ENCODE data around the gene MAN1A2. TPM values are rescaled to one million over a fixed set of nuclear protein-coding genes. Genes with fewer than 3 reads are reported as not detected.
A peak's percentile ranks its signal among the peaks of the same experiment; 100 is the strongest.
"Not testable (repeated sequence)": the region's sequence is repeated elsewhere in the genome, so short reads cannot be mapped to it uniquely, and the experiment has no call there.

The MAN1A2 gene
- total RNA-seq, 2 experiments from 2014 or later = 28.8 to 30.2 TPM

GRCh38 chr1:117342397-117342796 lies 24.9 kb upstream of the MAN1A2 start:
- Mint-ChIP-seq H3K9me3 (ENCODE audit: low read depth) (peaks cover 2% of the 10 kb centered on the region), H3K27me3 (no peaks in the 10 kb centered on the region), H3K4me1 (peaks cover 16% of the 10 kb centered on the region), H3K27ac (no peak overlapping the region), H3K36me3 (no peaks in the 10 kb centered on the region), H3K4me3 (no peak overlapping the region)
- no peak for DNase-seq
- no peak for ATAC-seq
- CTCF ChIA-PET = no interaction called here

- ATAC-seq = no peak
- no peak for DNase-seq
- Mint-ChIP-seq H3K9me3 (ENCODE audit: low read depth) (no peaks in the 10 kb centered on the region), H3K27ac (no peak overlapping the region), H3K36me3 (no peaks in the 10 kb centered on the region), H3K4me1 (peaks cover 8% of the 10 kb centered on the region), H3K4me3 (no peak overlapping the region), H3K27me3 (no peaks in the 10 kb centered on the region)
- CTCF ChIA-PET = no interaction called here
Observed at GRCh38 chr1:117346206-117346928, 20.9 kb upstream of the MAN1A2 start.

DNA sequence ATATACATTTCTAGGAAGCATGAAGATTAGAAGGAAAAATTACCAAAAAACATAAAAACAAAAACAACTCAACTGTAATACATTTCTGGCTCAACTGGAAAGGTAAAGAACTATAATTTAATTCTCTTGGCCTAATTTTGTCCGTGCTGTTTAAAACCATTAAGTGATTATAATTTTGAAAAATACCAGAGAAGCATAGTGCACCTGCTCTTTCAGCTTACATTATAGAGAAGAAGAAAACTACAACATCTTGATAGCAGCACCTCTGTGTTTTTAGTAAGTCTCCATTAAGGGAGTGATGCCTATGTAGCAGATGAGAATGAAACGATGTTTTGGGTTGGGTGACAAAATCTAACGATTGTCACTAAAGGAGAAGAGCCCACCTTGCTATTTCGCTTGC lies 19.3 kb upstream of the MAN1A2 start:
- Mint-ChIP-seq H3K27ac (no peak overlapping the region), H3K36me3 (no peaks in the 10 kb centered on the region), H3K27me3 (no peaks in the 10 kb centered on the region), H3K4me1 (peaks cover 5% of the 10 kb centered on the region), H3K4me3 (no peak overlapping the region), H3K9me3 (ENCODE audit: low read depth) (no peaks in the 10 kb centered on the region)
- DNase-seq (no peak), ATAC-seq (no peak)
- CTCF ChIA-PET = no interaction called here

DNA sequence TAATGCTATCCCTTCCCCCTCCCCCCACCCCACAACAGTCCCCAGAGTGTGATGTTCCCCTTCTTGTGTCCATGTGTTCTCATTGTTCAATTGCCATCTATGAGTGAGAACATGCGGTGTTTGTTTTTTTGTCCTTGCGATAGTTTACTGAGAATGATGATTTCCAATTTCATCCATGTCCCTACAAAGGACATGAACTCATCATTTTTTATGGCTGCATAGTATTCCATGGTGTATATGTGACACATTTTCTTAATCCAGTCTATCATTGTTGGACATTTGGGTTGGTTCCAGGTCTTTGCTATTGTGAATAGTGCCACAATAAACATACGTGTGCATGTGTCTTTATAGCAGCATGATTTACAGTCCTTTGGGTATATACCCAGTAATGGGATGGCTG lies 14.6 kb upstream of the MAN1A2 start:
- H3K9me3 Mint-ChIP-seq (ENCODE audit: low read depth); H3K4me3 Mint-ChIP-seq; H3K36me3 Mint-ChIP-seq; H3K27me3 Mint-ChIP-seq; ATAC-seq; DNase-seq; CTCF ChIA-PET; H3K27ac Mint-ChIP-seq; H3K4me1 Mint-ChIP-seq: not testable (repeated sequence)

GRCh38 chr1:117357833-117358603 lies 9.2 kb upstream of the MAN1A2 start:
- not testable (repeated sequence) for H3K36me3 Mint-ChIP-seq; H3K9me3 Mint-ChIP-seq (ENCODE audit: low read depth); H3K27me3 Mint-ChIP-seq; DNase-seq; ATAC-seq
- H3K27ac Mint-ChIP-seq = peak overlapping the region; percentile 11
- CTCF ChIA-PET = interaction anchor here (1.7 kb wide), 1 partner anchor 13 kb away, joined by 3 read pairs; no protein-coding TSS in a partner anchor
- peaks cover 22% of the 10 kb centered on the region for H3K4me1 Mint-ChIP-seq
- peak overlapping the region; percentile 20 for H3K4me3 Mint-ChIP-seq

DNA sequence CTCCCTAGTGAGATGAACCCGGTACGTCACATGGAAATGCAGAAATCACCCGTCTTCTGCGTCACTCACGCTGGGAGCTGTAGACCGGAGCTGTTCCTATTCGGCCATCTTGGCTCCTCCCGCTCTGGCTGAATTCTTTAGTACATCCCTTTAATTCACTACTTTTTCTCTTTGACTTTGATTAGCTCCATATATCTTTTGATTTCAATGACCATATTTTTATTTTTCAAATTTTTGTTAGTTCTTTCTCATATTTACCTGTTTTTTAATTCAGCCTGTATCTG lies 8.7 kb upstream of the MAN1A2 start:
- Mint-ChIP-seq H3K4me3 (peak overlapping the region; percentile 20), H3K4me1 (peaks cover 23% of the 10 kb centered on the region), H3K27ac (peak overlapping the region; percentile 11)
- not testable (repeated sequence) for H3K27me3 Mint-ChIP-seq; ATAC-seq; H3K36me3 Mint-ChIP-seq; H3K9me3 Mint-ChIP-seq (ENCODE audit: low read depth); DNase-seq
- CTCF ChIA-PET = interaction anchor here (1.7 kb wide), 1 partner anchor 14 kb away, joined by 3 read pairs; no protein-coding TSS in a partner anchor

GRCh38 chr1:117359561-117360289 lies 7.5 kb upstream of the MAN1A2 start:
- Mint-ChIP-seq H3K27ac (no peak overlapping the region), H3K9me3 (ENCODE audit: low read depth) (no peaks in the 10 kb centered on the region), H3K36me3 (no peaks in the 10 kb centered on the region), H3K4me3 (peak overlapping the region; percentile 27), H3K27me3 (no peaks in the 10 kb centered on the region), H3K4me1 (peaks cover 33% of the 10 kb centered on the region)
- DNase-seq (no peak), ATAC-seq (no peak)
- CTCF ChIA-PET = interaction anchor here (0.8 to 1.7 kb wide), 2 partner anchors 9 to 15 kb away, joined by 3 read pairs; no protein-coding TSS in a partner anchor

- H3K4me1 Mint-ChIP-seq = peaks cover 46% of the 10 kb centered on the region
- CTCF ChIA-PET = interaction anchor here (0.9 to 1.2 kb wide), 2 partner anchors 12 to 396 kb away, joined by 3 to 5 read pairs; no protein-coding TSS in a partner anchor
- H3K27ac Mint-ChIP-seq = no peak overlapping the region
- ATAC-seq (no peak), DNase-seq (no peak)
- no peak overlapping the region for H3K4me3 Mint-ChIP-seq
- H3K9me3 Mint-ChIP-seq (ENCODE audit: low read depth) = no peaks in the 10 kb centered on the region
- H3K36me3 Mint-ChIP-seq = peaks cover 1% of the 10 kb centered on the region
- no peaks in the 10 kb centered on the region for H3K27me3 Mint-ChIP-seq
Observed at GRCh38 chr1:117362986-117363385, 4.3 kb upstream of the MAN1A2 start.

DNA sequence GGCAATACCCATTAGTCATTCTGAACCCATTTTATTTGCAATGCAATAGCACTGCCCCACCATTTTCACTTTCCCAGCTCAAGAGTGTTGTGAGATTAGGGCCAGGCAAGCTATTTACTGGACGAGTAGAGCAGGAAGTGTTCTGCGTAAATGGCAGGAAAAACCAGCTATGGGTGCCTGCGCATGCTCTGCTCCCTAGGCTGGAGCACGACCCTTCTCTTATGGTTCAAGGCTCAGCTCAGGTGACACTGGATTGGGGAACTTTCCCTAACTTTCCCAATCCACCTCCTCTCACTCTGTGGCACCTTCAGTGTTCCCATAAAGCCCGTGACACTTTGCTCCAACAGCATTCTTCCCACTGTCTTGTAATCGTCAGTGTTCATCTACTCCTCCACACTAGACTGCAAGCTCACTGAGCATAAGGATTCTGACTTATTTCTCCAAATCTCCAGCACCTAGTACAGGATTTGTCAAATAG lies 3.6 kb upstream of the MAN1A2 start:
- H3K4me3 Mint-ChIP-seq = no peak overlapping the region
- ATAC-seq = no peak
- H3K9me3 Mint-ChIP-seq (ENCODE audit: low read depth) = no peaks in the 10 kb centered on the region
- H3K36me3 Mint-ChIP-seq = peaks cover 1% of the 10 kb centered on the region
- no peaks in the 10 kb centered on the region for H3K27me3 Mint-ChIP-seq
- no peak for DNase-seq
- peaks cover 44% of the 10 kb centered on the region for H3K4me1 Mint-ChIP-seq
- H3K27ac Mint-ChIP-seq = no peak overlapping the region
- CTCF ChIA-PET = interaction anchor here (0.9 to 1.2 kb wide), 2 partner anchors 12 to 395 kb away, joined by 3 to 5 read pairs; no protein-coding TSS in a partner anchor

DNA sequence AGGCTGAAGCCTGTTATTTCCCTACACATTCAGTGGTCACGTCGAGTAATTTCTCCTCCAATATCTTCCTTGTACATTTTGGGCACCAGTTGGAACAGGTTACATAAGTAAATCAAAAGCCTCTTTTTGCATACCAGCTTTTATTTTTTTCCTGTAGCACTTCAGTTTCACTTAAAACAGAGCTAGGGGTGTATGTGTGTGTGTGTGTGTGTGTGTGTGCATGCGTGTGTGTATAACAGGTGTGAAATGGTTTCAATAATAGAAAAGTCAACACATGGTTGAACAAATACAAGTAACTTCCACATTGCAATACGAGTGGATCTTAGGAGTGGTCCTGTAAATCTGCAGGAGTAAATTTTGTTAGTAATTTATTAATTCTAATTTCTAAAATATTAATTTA lies 3.0 kb upstream of the MAN1A2 start:
- H3K27ac Mint-ChIP-seq = no peak overlapping the region
- no peaks in the 10 kb centered on the region for H3K9me3 Mint-ChIP-seq (ENCODE audit: low read depth)
- no peaks in the 10 kb centered on the region for H3K27me3 Mint-ChIP-seq
- H3K4me3 Mint-ChIP-seq = no peak overlapping the region
- ATAC-seq = no peak
- CTCF ChIA-PET = no interaction called here
- peaks cover 45% of the 10 kb centered on the region for H3K4me1 Mint-ChIP-seq
- DNase-seq = no peak
- H3K36me3 Mint-ChIP-seq = peaks cover 1% of the 10 kb centered on the region

DNA sequence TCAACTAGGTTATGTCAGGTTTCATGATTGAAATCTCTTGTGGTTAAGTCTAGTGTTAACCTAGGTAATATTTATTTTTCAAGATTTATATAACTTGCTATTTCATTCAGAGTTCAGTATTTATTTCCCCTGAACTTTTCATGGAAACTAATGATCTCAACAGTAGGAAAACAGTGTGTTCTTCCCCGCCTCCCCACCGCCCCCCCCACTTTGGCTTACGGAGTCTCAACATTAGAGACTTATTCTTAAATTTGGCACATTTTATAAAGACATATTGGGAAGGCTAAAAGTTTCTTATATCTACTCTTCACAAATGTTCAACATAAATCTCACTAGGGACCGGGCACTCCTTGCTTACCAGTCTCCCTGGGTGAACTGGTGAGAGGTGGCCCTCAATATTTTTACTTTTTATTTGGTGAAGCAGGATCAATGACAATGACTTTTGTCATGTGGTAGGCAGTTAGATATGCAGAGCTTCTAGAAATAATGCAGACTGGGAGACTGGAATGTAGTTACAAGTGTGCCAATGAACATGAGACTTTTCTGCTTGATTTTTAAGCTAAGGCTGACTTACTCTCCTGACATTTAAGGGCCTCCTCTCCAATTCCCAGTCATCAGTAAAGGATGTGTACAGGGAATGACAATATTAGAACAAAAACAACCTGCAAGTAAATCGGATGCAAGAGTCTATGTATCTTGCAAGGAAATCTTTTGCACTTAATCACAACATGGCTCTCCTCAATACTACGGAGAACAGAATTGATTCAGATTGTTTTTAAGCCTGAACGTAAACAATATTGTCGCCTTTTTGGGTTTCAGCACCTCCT lies 1.7 kb upstream of the MAN1A2 start:
- ATAC-seq = no peak
- CTCF ChIA-PET = interaction anchor here (0.6 kb wide), 1 partner anchor 242 kb away, joined by 4 read pairs; no protein-coding TSS in a partner anchor
- Mint-ChIP-seq H3K4me3 (peak overlapping the region; percentile 94), H3K27ac (peak overlapping the region; percentile 94), H3K27me3 (no peaks in the 10 kb centered on the region), H3K36me3 (peaks cover 1% of the 10 kb centered on the region), H3K4me1 (peaks cover 45% of the 10 kb centered on the region), H3K9me3 (ENCODE audit: low read depth) (no peaks in the 10 kb centered on the region)
- no peak for DNase-seq

DNA sequence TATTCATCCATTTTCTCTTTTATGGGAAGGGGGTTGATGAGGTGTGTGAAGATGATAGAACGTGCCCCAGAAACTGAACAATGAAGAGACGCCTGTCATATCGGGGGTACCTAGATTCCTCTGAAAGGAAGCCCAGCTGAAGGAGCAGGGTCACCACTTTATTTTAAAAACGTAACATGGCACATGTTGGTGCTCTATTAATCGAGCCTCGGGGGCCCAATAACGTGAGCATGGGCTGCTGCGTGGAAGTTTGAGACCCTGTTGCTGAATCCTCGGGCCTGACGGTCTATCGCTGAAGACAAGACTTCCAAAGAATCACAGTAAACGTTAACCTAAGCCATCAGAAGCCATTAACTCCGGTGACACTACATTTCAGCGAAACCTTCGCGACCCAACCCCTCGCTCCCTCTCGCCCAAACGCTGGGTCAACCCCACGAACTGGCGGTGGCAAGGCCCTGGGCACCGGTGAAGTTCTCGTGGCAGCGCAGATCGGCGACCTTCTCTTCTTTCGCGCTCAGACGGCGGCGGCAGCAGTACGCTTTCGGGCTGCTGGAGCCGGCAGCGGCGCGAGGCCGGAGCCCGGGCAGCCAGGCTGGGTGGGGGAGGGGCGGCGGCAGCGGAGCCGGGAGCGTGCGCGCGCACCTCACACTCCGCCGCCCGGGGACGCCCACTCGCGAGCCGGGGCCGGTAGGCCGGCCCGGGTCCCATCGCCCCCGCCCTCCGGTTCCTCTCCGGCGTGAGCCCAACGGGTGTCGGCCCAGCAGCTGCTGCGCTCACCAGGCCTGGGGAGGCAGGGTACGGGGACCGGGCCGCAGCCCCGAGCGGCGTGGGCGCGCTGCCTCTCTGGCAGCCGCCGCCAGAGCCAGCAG lies 838 bp upstream of the MAN1A2 start:
- H3K9me3 Mint-ChIP-seq (ENCODE audit: low read depth) = no peaks in the 10 kb centered on the region
- H3K4me1 Mint-ChIP-seq = peaks cover 50% of the 10 kb centered on the region
- ATAC-seq (peak; percentile 74), DNase-seq (peak; percentile 85)
- CTCF ChIA-PET = interaction anchor here (0.6 to 0.8 kb wide), 2 partner anchors 62 to 243 kb away, joined by 3 to 4 read pairs; no protein-coding TSS in a partner anchor
- peak overlapping the region; percentile 94 for H3K4me3 Mint-ChIP-seq
- H3K27ac Mint-ChIP-seq = peak overlapping the region; percentile 94
- peaks cover 1% of the 10 kb centered on the region for H3K36me3 Mint-ChIP-seq
- H3K27me3 Mint-ChIP-seq = no peaks in the 10 kb centered on the region
